ENCODE measurements around the gene KRTAP10-9.

KRTAP10-9 gene

GRCh38 chr21:44670642-44671432, 43.9 kb downstream of the KRTAP10-9 start:
- DNase-seq, result no peak

- DNase-seq, result no peak
Observed at GRCh38 chr21:44671911-44672310, 45.0 kb downstream of the KRTAP10-9 start.

- DNase-seq, result no peak
Observed at GRCh38 chr21:44677881-44678280, 51.0 kb downstream of the KRTAP10-9 start.
